Caco-2 (cell line): Measurements from ENCODE around the gene IL1RL1. TPM values are rescaled to one million over a fixed set of nuclear protein-coding genes. Genes with fewer than 3 reads are reported as not detected.

ENCODE experiments used
- BruUV-seq: library from RNA; stranded (reverse); fragments of 400-500 nt; replicated peaks from 2 replicates; lab custom pipeline; 2021; lab: Mats Ljungman, UMichigan
- CTCF ChIA-PET: fragments of 300-600 bp; sonication (Branson Sonifier 250); formaldehyde crosslinking; loops from one replicate; lab custom pipeline; 2022; ENCODE audit warnings: antibody characterized with exemption; lab: Charles Lee
- POLR2A ChIA-PET: fragments of 300-600 bp; sonication (Branson Sonifier 250); formaldehyde crosslinking; loops from one replicate; lab custom pipeline; 2022; ENCODE audit warnings: antibody characterized with exemption; lab: Charles Lee
- DNase-seq, 2 experiments: peaks; one replicate each; pipeline versions ENCODE4 v3.0.0 to v3.0.0-alpha.2; 2020 to 2022
- H3K27me3 ChIP-seq: replicated peaks from 2 replicates; pipeline ENCODE4 v1.6.0; 2011; ENCODE audit warnings: low read length; ENCODE audit not compliant: control insufficient read depth, insufficient read depth
- H3K36me3 ChIP-seq: 2 replicates; pipeline ENCODE4 v1.5.1; 2011; ENCODE audit warnings: low read length; ENCODE audit not compliant: control insufficient read depth, insufficient read depth
- H3K4me1 ChIP-seq: fragments of 250-450 bp; sonication (Bioruptor Pico); 2 replicates; pipeline ENCODE4 v1.5.1; 2020; ENCODE audit warnings: mild to moderate bottlenecking
- H3K4me3 ChIP-seq: 2 replicates; pipeline ENCODE4 v1.5.1; 2011; ENCODE audit warnings: low read depth, mild to moderate bottlenecking, control low read depth, low read length
- H3K9me3 ChIP-seq: fragments of 250-450 bp; sonication (Bioruptor Pico); 2 replicates; pipeline ENCODE4 v1.5.1; 2020; ENCODE audit warnings: mild to moderate bottlenecking, moderate library complexity
- H3K27ac Mint-ChIP-seq: one replicate; pipeline ENCODE4 v1.8.0; 2022; ENCODE audit warnings: mixed read lengths; ENCODE audit not compliant: unreplicated experiment
- H3K27me3 Mint-ChIP-seq: one replicate; pipeline ENCODE4 v1.8.0; 2022; ENCODE audit warnings: mixed read lengths; ENCODE audit not compliant: insufficient read depth, unreplicated experiment
- H3K36me3 Mint-ChIP-seq: one replicate; pipeline ENCODE4 v1.8.0; 2022; ENCODE audit warnings: mild to moderate bottlenecking, mixed read lengths; ENCODE audit not compliant: insufficient read depth, unreplicated experiment
- H3K4me1 Mint-ChIP-seq: one replicate; pipeline ENCODE4 v1.8.0; 2022; ENCODE audit warnings: low read depth, mixed read lengths; ENCODE audit not compliant: unreplicated experiment
- H3K4me3 Mint-ChIP-seq: one replicate; pipeline ENCODE4 v1.8.0; 2022; ENCODE audit warnings: mild to moderate bottlenecking, moderate library complexity, mixed read lengths; ENCODE audit not compliant: unreplicated experiment
- H3K9me3 Mint-ChIP-seq: one replicate; pipeline ENCODE4 v1.8.0; 2022; ENCODE audit warnings: mixed read lengths; ENCODE audit not compliant: unreplicated experiment
- intact Hi-C: fragments of 100-400 bp; cut with micrococcal nuclease; formaldehyde crosslinking; loops from one replicate; pipeline ENCODE4 v1.10.0; 2022; ENCODE audit not compliant: unreplicated experiment
- total RNA-seq: library from RNA; stranded (reverse); gene quantifications from 2 replicates; pipeline ENCODE4 v1.2.3, GENCODE V29; 2022
- TF ChIP-seq, protein P1 (sequence below), 2 experiments: fragments of 200-600 bp in 1 of 2; IDR thresholded peaks; 1 replicate in 1 of 2; 2 replicates in 1 of 2; pipeline versions ENCODE4 v1.5.1 to v1.8.0; 2011 to 2022; ENCODE audit warnings: antibody characterized with exemption in 1 of 2, control low read depth in 1 of 2, inconsistent platforms in 1 of 2, low read depth in 1 of 2, low read length in 1 of 2, mild to moderate bottlenecking in 1 of 2, moderate library complexity in 1 of 2; ENCODE audit not compliant: insufficient read depth in 1 of 2, severe bottlenecking in 1 of 2, unreplicated experiment in 1 of 2

Gene IL1RL1
- total RNA-seq, 1 experiment from 2014 or later = not detected

GRCh38 chr2:102350137-102350793 is 38.9 kb downstream of the IL1RL1 start:
- H3K36me3 ChIP-seq = no peaks in the 10 kb centered on the region
- H3K27me3 ChIP-seq = no peaks in the 10 kb centered on the region; the same call in 1 of the 2 replicates
- Mint-ChIP-seq H3K4me1 (no peaks in the 10 kb centered on the region), H3K9me3 (no peaks in the 10 kb centered on the region), H3K4me3 (no peak overlapping the region), H3K36me3 (no peaks in the 10 kb centered on the region), H3K27me3 (peaks cover 10% of the 10 kb centered on the region), H3K27ac (no peak overlapping the region)
- no peak for DNase-seq
- no peaks in the 10 kb centered on the region for H3K4me1 ChIP-seq
- H3K4me3 ChIP-seq = no peak overlapping the region
- TF ChIP-seq, protein P1, sequence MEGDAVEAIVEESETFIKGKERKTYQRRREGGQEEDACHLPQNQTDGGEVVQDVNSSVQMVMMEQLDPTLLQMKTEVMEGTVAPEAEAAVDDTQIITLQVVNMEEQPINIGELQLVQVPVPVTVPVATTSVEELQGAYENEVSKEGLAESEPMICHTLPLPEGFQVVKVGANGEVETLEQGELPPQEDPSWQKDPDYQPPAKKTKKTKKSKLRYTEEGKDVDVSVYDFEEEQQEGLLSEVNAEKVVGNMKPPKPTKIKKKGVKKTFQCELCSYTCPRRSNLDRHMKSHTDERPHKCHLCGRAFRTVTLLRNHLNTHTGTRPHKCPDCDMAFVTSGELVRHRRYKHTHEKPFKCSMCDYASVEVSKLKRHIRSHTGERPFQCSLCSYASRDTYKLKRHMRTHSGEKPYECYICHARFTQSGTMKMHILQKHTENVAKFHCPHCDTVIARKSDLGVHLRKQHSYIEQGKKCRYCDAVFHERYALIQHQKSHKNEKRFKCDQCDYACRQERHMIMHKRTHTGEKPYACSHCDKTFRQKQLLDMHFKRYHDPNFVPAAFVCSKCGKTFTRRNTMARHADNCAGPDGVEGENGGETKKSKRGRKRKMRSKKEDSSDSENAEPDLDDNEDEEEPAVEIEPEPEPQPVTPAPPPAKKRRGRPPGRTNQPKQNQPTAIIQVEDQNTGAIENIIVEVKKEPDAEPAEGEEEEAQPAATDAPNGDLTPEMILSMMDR (IDR thresholded peaks at IDR 0.05; ENCODE audit: insufficient read depth in 1 of 2, low read depth in 1 of 2, low read length in 1 of 2, severe bottlenecking in 1 of 2, unreplicated experiment in 1 of 2) = no peak
- no peaks in the 10 kb centered on the region for H3K9me3 ChIP-seq
- ChIA-PET CTCF (no interaction called here), POLR2A (no interaction called here)
- intact Hi-C loops = no loop called here
- no TSS peak for BruUV-seq

DNA sequence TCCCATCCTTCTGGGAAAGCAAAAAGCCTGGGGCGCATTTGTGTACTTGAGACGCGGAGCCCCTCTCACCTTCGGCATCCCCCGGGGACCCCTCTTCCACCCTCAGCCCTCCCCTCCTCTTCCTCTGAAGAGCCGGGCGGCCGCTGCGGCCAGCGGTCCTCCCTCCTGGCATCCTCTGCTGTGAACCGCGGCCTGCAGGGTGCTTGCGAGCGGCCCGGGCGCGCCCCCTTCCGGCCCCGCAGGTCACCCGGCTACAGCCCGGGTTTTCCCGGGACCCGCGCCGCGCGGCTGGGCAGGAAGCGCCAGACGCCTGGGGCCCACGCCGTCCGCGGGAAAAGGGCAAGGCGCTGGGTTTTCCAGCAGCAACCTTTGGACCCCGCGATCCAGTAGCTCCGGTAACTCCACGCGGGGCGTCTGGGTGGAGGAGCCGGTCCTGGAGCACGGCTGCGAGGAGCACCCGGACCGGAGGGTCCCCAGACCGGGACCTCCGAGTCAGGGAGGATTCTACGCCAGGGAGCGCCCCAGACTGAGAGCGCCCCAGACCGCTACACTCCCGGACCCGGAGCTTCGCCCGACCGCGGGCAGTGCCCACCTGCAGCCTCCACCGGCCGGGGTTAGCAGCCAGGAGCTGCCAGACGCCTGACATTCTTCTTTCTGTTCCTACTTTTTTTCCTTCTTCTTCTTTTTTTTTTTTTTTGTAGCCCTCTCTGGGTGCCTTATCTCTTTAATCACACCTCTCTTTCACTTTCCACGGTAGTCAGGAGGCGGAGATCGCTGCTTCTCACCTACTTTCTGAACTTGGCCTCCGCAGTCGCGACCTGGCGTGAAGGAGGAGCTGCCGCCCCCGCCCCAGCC is 44.4 kb downstream of the IL1RL1 start, which contains the start of gene IL18R1:
TSS of gene IL18R1 (plus strand) at position 271 of the 855 bp plus-strand sequence. CDS start 6,865 bp downstream, outside the sequence.
- H3K4me1 Mint-ChIP-seq = peaks cover 5% of the 10 kb centered on the region
- TF ChIP-seq, protein P1 (IDR thresholded peaks at IDR 0.05; ENCODE audit: insufficient read depth in 1 of 2, low read depth in 1 of 2, low read length in 1 of 2, severe bottlenecking in 1 of 2, unreplicated experiment in 1 of 2) = peak; percentile 74 to 76
- Histone ChIP-seq H3K4me3 (peak within 1 kb of the TSS; percentile 39), H3K27me3 (no peaks in the 10 kb centered on the region), H3K36me3 (no peaks in the 10 kb centered on the region), H3K9me3 (no peaks in the 10 kb centered on the region), H3K4me1 (no peaks in the 10 kb centered on the region)
- ChIA-PET POLR2A (no interaction called here), CTCF (interaction anchor here (0.7 kb wide), 1 partner anchor 54 kb away, joined by 6 read pairs; no protein-coding TSS in a partner anchor)
- H3K36me3 Mint-ChIP-seq = peaks cover 5% of the 10 kb centered on the region
- no peaks in the 10 kb centered on the region for H3K9me3 Mint-ChIP-seq
- BruUV-seq = no TSS peak
- H3K27me3 Mint-ChIP-seq = peaks cover 16% of the 10 kb centered on the region
- DNase-seq = peak; percentile 62 to 86
- peak within 1 kb of the TSS; percentile 24 for H3K27ac Mint-ChIP-seq
- H3K4me3 Mint-ChIP-seq = peak within 1 kb of the TSS; percentile 79
- intact Hi-C loops = loop anchor here (1.0 to 5.0 kb wide), 3 partner anchors 87 to 335 kb away; no protein-coding TSS in a partner anchor

DNA sequence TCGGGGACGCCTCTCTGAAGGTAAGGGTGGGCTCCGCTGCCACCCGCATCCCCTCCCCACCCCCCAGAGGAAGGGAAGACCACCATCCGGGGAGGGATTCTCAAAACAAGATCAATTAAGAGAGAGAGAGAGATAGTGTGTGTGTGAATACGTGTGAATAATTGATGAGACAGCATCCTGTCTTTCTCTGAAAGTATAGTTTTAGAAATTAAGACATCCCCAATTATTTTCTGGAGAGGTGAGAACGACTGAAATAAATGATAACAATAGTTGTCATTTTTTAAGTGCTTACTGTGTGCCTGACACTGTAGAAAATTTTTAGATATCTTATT is 45.0 kb downstream of the IL1RL1 start:
- BruUV-seq = no TSS peak
- POLR2A ChIA-PET = no interaction called here
- H3K27ac Mint-ChIP-seq = peak overlapping the region; percentile 24

More for the DNA sequence above, 45.0 kb downstream of the IL1RL1 start:
- H3K36me3 ChIP-seq = no peaks in the 10 kb centered on the region
- CTCF ChIA-PET = interaction anchor here (0.7 to 0.8 kb wide), 2 partner anchors 54 to 292 kb away, joined by 3 to 6 read pairs; no protein-coding TSS in a partner anchor
- intact Hi-C loops = loop anchor here (5.0 kb wide), 1 partner anchor 104 kb away; no protein-coding TSS in a partner anchor
- Mint-ChIP-seq H3K9me3 (no peaks in the 10 kb centered on the region), H3K27me3 (peaks cover 16% of the 10 kb centered on the region), H3K4me1 (peaks cover 5% of the 10 kb centered on the region), H3K36me3 (peaks cover 5% of the 10 kb centered on the region), H3K4me3 (peak overlapping the region; percentile 79)
- peak overlapping the region; percentile 39; the same call in 1 of the 2 replicates for H3K4me3 ChIP-seq
- H3K4me1 ChIP-seq = no peaks in the 10 kb centered on the region
- no peak for DNase-seq
- H3K27me3 ChIP-seq = no peaks in the 10 kb centered on the region
- H3K9me3 ChIP-seq = no peaks in the 10 kb centered on the region
- TF ChIP-seq, protein P1 (IDR thresholded peaks at IDR 0.05; ENCODE audit: insufficient read depth in 1 of 2, low read depth in 1 of 2, low read length in 1 of 2, severe bottlenecking in 1 of 2, unreplicated experiment in 1 of 2) = no peak
